NCI-H1092 (cell line): ENCODE results near the gene SAP130.

Experiments used
- DNase-seq: peaks from one replicate; lab custom pipeline; 2025; lab: John Stamatoyannopoulos, UW

The SAP130 gene

DNA sequence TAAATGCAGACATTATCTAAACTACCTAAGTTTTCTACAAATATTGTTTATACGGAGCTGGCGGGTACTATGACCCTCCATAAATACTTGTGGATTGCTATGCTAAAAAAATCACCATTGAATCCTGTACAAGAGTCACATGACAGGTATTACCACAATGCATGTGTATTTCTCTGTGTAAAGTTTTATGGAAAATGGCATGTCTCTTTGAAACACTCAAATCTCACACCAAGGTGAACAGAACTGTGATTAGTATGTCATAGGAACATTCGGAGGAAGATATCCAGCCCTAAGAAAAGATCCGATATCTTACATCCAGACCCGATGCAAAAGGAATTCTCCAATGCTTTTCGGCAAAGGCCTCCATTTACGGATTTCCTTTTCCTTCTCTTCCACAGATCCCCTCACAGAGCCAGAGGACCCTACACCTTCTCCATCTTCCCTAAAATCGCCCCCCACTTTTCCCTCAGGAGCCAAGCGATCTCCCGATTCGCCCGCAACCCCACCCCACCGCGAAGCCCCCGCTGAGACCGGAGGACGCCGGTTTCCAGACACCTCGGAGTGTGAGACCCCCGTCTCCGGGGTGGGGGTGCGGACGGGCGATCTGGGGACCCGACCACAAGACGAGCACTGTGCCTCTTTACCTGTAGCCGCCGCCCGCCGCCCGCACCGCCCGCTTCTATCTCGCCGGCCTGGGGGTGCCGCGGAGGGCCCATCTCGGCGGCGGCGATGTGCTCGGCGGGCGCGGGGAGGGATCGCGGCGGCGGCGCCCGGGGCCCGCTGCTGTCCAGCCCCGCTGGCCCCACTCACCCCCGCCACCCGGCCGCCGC is 1.2 kb downstream of the SAP130 start:
- DNase-seq: no peak

- DNase-seq: no peak
These were observed 3.0 kb downstream of the SAP130 start for GRCh38 chr2:128024816-128025215.

- no peak for DNase-seq
These were observed 10.3 kb downstream of the SAP130 start for GRCh38 chr2:128017561-128017960.

- DNase-seq: no peak
These were observed 11.2 kb downstream of the SAP130 start for GRCh38 chr2:128016620-128017019.

GRCh38 chr2:128012698-128013097 is 15.2 kb downstream of the SAP130 start:
- no peak for DNase-seq

DNA sequence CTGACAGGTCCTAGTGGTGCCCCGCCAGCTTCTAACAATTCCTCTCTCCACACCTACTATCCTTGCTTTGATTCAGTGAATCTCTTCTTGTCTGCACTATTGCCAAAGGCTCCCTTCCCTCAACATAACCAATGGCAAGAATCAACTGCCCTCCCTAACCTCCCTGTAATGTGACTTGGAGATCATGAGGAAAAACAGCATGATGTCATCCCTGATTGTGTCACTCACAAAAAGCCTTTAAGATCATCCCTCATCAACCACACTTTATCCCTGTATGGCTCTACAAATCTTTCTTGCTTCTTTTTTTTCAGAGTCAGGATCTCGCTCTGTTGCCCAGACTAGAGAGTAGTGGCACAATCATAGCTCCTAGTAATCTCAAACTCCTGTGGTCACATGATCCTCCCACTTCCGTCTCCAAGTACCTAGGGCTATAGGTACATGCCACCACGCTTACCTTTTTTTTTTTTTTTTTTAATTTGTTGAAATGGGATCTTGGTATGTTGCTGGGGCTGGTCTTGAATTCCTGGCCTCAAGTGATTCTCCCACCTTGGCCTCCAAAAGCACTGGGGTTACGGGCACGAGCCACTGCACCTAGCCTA is 19.7 kb downstream of the SAP130 start:
- DNase-seq: no peak

GRCh38 chr2:128004509-128004908 is 23.4 kb downstream of the SAP130 start:
- DNase-seq: no peak

DNA sequence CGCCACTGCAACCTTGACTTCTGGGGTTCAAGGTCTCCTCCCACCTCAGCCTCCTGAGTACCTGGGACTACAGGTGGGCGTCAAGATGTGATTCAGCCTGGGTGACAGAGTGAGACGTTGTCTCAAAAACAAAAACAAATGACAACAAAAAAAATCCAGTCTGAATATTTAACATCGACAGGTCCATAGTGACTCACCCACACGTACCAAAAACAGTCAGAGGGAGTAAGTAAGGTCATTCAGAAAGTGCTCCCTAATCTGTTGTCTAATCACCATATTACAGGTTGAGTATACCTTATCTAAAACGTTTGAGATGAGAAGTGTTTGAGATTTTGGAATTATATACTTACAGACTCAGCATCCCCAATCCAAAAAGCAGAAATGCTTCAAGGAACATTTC is 24.4 kb downstream of the SAP130 start:
- no peak for DNase-seq

GRCh38 chr2:127996160-127996559 is 31.7 kb downstream of the SAP130 start:
- DNase-seq: no peak

DNA sequence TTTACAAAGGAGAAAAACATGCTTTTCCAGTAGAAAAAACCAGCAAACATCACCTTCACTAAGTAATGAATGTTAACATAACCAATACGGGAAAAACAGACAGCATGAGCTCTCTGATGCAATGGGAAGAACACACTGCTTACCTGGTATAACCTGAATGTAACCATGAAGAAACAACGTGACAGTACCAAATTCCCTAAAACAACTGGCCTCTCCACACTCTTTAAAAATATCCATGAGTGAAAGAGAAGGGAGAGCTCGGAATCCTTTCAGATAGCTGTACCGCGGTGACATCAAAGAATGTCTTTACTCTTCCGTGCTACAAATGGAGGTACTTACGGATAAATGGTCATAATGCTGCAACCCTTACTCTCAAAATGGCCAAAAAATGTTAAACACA is 32.1 kb downstream of the SAP130 start:
- DNase-seq: no peak

GRCh38 chr2:127993659-127994058 is 34.2 kb downstream of the SAP130 start:
- DNase-seq: no peak

GRCh38 chr2:127991742-127992141 is 36.1 kb downstream of the SAP130 start:
- no peak for DNase-seq

- no peak for DNase-seq
These were observed 41.2 kb downstream of the SAP130 start for GRCh38 chr2:127986548-127987079.

DNA sequence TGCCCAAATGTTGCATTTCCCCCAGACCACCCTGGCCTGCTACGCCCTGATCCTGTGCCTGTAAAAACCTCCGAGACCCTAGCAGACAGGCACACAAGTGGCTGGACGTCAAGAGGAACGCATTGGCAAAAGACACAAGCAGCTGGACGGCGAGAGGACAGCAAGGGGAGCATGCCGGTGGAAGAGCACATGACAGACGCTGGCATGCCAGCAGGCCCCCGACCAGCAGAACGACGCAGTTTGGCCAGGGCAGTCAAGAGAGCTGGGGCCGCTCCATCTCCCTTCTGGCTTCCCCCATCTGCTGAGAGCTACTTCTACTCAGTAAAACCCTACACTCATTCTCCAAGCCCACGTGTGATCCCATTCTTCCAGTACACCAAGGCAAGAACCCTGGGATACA is 42.1 kb downstream of the SAP130 start:
- DNase-seq: no peak

- no peak for DNase-seq
These were observed 42.7 kb downstream of the SAP130 start for GRCh38 chr2:127985026-127985734.

GRCh38 chr2:127984551-127984950 is 43.3 kb downstream of the SAP130 start:
- DNase-seq: no peak

GRCh38 chr2:127969446-127969845 is 58.4 kb downstream of the SAP130 start:
- no peak for DNase-seq

- DNase-seq: no peak
These were observed 59.1 kb downstream of the SAP130 start for GRCh38 chr2:127968610-127969339.

DNA sequence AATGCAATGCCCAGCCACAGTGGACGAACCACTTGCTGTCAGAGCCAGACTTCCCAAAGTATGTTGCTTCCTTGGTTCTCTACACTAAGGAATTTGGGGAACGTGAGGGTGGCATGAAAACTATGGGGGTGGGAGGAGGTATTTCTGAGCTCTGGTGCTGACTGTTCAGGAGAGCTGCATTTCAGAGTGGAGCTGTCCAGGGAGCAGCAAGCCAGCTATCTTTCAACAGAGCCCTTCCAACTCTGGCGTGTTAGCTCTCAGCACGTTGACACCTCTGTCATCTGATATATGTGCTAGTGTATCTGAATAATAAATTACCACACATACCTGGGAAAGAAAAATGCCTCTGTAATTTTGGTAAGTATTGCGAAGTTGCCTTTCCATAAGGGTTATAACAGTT is 66.1 kb downstream of the SAP130 start:
- no peak for DNase-seq

GRCh38 chr2:127957240-127957639 is 70.6 kb downstream of the SAP130 start:
- no peak for DNase-seq

DNA sequence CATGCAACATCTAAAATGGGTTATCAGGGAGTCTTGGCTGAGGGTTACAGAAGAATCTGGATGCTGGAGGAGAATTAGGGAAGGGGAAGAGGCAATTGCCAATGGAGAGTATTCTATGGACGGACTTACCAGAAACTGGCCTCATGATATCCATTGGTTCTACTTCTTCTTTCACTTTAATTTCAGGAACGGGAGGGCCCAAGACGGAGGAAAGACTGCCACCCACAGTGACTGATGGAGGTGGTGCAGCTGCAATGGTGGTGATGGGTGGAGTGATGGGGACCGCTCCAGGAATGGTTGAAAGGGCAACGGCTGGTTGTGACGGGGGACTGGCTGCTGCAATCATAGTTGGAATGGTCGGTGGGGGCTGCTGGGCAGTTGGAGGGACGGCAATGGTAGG is 73.0 kb downstream of the SAP130 start:
- DNase-seq: no peak

DNA sequence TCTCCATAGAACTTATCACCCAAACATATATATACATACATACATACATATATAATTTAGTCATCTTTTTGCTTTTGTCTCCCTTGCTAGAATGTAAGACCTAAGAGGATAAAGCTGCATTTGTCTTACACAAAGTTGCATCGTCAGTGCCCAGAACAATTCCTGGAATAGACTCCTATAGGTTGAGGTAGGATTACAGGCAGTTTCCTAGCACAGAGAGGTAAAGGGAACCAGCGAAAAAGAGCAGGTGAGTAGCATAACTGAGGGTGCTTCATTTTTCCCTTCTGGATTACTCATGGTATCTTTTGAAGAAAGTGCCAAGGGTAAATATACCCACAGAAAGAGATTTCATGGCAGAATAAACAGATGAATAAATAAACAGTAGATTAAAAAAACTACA is 74.0 kb downstream of the SAP130 start:
- DNase-seq: no peak
